ENCODE results near the gene PRPF40B. TPM values are rescaled to one million over a fixed set of nuclear protein-coding genes. Genes with fewer than 3 reads are reported as not detected.

PRPF40B gene
- total and polyA plus RNA-seq, 2 donors = 12.2 to 24.8 TPM

DNA sequence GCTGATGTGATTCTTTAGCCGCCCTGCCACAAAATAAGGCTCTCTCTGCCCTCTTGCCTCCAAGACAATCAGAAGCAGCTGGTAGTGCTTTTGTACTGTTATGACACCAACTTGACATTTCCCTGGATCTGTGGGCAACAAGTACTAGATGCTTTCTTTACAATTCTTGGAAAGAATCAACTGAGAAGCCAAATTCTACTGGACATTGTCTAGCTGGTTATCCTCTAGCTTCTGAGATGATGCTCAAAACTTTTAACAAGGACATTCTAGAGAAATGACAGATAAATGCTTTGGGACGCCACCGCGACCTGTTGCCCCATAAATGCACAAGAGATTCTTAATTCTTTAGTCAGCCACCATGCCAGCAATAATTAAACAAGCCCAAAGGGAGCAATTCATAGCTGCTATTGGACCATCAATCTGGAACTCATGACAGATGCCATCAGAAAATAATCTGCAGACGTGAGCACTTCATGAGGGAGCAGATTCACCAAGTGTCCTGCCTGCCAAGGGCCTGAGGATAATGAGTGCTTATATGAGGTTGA is 61.0 kb downstream of the PRPF40B start:
- Histone ChIP-seq H3K36me3 (ENCODE audit: insufficient read depth) (no peaks in the 10 kb centered on the region), H3K4me3 (ENCODE audit: low read depth, low read length) (no peak overlapping the region), H3K4me1 (ENCODE audit: insufficient read depth) (no peaks in the 10 kb centered on the region), H3K27ac (ENCODE audit: low read depth) (no peak overlapping the region)
- WGBS = 88% methylated on average over 5 of the region's 5 CpGs
- DNase-seq (ENCODE audit: extremely low spot score) = no peak

DNA sequence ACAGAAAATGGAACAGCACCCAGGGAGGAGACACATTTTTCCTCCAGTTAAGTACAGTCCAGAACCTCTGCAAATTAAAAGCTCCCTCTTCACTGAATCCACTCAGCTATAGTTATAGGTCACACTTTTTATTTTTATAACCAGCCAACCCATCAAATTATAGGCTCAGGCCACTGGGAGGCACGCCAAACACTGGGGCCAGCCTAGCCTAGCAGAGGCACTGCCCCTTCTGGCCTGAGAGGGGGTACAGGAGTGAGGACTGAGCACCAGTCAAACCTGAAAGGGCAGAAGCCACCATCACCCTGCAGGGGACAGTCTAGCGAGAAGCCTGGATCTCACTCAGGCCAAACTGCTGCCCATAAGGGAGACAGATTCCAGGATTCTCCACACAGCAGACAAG is 64.6 kb downstream of the PRPF40B start:
- Histone ChIP-seq H3K4me3 (ENCODE audit: low read depth, low read length) (no peak overlapping the region), H3K4me1 (ENCODE audit: insufficient read depth) (no peaks in the 10 kb centered on the region), H3K36me3 (ENCODE audit: insufficient read depth) (no peaks in the 10 kb centered on the region), H3K27ac (ENCODE audit: low read depth) (no peak overlapping the region)
- WGBS = 79% methylated on average over 2 of the region's 2 CpGs
- no peak for DNase-seq (ENCODE audit: extremely low spot score)

DNA sequence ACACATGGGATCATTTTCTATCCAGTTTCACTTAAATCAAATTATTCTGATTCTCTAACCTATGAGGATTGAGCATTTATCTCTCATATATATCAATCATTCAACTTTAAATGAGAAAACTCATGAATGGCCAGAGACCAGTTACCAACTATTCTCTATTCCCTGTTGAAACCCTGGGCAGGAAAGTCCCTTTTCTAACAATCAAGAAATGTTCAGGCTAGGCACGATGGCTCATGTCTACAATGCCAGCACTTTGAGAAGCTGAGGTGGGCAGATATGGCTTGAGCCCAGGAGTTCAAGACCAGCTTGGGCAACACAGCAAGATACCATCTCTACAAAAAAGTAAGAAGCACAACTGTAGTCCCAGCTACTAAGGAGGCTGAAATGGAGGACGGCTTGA is 65.9 kb downstream of the PRPF40B start:
- DNase-seq (ENCODE audit: extremely low spot score) = no peak
- 77% methylated on average over 2 of the region's 2 CpGs for WGBS

DNA sequence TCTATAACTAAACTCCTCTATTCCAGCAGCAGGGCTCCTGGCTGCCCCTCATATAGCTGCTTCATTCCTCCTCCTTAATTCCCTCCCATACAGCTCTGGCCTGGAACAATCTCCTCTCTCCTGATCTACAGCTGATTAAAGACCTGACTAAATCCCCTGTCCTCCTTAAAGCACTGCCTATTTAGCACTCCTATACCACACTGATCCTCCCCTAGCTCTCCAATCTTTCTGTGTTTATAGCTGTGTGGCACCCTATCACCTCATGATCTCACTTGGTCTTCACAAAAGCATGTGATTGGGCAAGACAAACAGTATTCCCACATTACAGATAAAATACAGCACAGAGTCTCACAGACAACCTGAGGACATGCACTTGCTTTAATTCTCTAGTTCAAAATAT is 66.4 kb downstream of the PRPF40B start:
- H3K4me3 ChIP-seq (ENCODE audit: low read depth, low read length) = no peak overlapping the region
- H3K4me1 ChIP-seq (ENCODE audit: insufficient read depth) = no peaks in the 10 kb centered on the region
- no peak overlapping the region for H3K27ac ChIP-seq (ENCODE audit: low read depth)
- H3K36me3 ChIP-seq (ENCODE audit: insufficient read depth) = no peaks in the 10 kb centered on the region
- no peak for DNase-seq (ENCODE audit: extremely low spot score)

More for the DNA sequence above, 65.9 kb downstream of the PRPF40B start:
- Histone ChIP-seq H3K27ac (ENCODE audit: low read depth) (no peak overlapping the region), H3K36me3 (ENCODE audit: insufficient read depth) (no peaks in the 10 kb centered on the region), H3K4me1 (ENCODE audit: insufficient read depth) (no peaks in the 10 kb centered on the region), H3K4me3 (ENCODE audit: low read depth, low read length) (no peak overlapping the region)

DNA sequence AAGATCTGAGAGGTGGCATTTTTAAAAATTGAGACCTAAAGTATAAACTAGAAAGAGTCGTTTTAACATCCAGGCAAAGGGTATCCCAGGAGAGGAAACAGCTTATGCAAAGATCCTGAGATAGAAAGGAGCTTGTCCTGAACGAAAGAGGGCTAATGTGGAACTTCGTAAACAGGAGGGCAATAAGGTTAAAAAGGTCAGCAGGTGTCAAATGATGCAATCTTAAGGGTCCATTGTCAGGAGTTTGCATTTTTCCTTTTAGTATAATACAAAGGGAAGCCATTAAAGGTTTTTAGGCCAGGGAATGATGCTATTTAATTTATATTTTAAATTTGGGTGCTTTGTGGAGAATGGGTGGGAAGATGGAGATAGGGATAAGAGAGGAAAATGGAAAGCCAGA is 69.5 kb downstream of the PRPF40B start:
- 77% methylated on average over 3 of the region's 3 CpGs for WGBS
- Histone ChIP-seq H3K4me3 (ENCODE audit: low read depth, low read length) (no peak overlapping the region), H3K36me3 (ENCODE audit: insufficient read depth) (no peaks in the 10 kb centered on the region), H3K27ac (ENCODE audit: low read depth) (no peak overlapping the region), H3K4me1 (ENCODE audit: insufficient read depth) (no peaks in the 10 kb centered on the region)
- no peak for DNase-seq (ENCODE audit: extremely low spot score)

DNA sequence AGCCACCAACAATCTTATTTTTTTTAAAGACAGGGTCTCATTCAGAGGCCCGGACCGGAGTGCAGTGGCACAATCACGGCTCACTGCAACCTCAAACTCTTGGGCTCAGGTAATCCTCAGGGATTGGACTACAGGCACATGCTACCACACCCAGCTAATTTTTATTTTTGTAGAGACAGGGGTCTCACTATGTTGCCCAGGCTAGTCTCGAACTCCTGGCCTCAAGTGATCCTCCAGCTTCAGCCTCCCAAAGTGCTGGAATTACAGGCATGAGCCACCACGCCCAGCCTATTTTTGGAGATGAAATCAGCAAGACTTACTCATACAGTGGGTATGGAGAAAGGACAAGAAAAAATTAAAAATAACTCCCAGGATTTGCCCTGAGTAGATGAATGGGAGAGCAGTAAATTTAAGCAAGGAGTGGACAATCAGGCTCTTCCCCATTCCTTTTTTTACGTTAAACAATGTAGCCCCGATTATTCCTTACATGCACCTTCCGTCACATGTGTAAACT is 70.6 kb downstream of the PRPF40B start:
- 92% methylated on average over 8 of the region's 8 CpGs for WGBS
- DNase-seq (ENCODE audit: extremely low spot score) = no peak
- no peak overlapping the region for H3K4me3 ChIP-seq (ENCODE audit: low read depth, low read length)
- no peak overlapping the region for H3K27ac ChIP-seq (ENCODE audit: low read depth)
- H3K36me3 ChIP-seq (ENCODE audit: insufficient read depth) = no peaks in the 10 kb centered on the region
- H3K4me1 ChIP-seq (ENCODE audit: insufficient read depth) = no peaks in the 10 kb centered on the region

Small RNA genes within 50 kb of the gene (small RNA-seq; reads per million reads assigned to genes)
- not detected for gene HIGD1AP9
- gene POLR2KP1 = not detected
- gene RNU6-834P = not detected

Other genes with a start within 250 kb of the PRPF40B start
- 0.58 TPM for gene KCNH3, start 84.5 kb upstream of the PRPF40B start, total RNA-seq
- 0.28 TPM for gene KCNH3, start 84.5 kb upstream of the PRPF40B start, polyA plus RNA-seq
- 23.0 TPM for gene MCRS1, start 55.4 kb upstream of the PRPF40B start, total RNA-seq
- gene MCRS1, start 55.4 kb upstream of the PRPF40B start, polyA plus RNA-seq = 48.3 TPM
- 0.16 TPM for gene FAM186B, start 17.9 kb upstream of the PRPF40B start, total RNA-seq
- gene FAM186B, start 17.9 kb upstream of the PRPF40B start, polyA plus RNA-seq = 0.25 TPM
- 28.9 TPM for gene FMNL3, start 83.8 kb downstream of the PRPF40B start, total RNA-seq
- 8.1 TPM for gene FMNL3, start 83.8 kb downstream of the PRPF40B start, polyA plus RNA-seq
- 395 TPM for gene TMBIM6, start 118.0 kb downstream of the PRPF40B start, total RNA-seq
- 305 TPM for gene TMBIM6, start 118.0 kb downstream of the PRPF40B start, polyA plus RNA-seq
- 13.3 TPM for gene NCKAP5L, start 204.9 kb downstream of the PRPF40B start, total RNA-seq
- 14.1 TPM for gene NCKAP5L, start 204.9 kb downstream of the PRPF40B start, polyA plus RNA-seq
- 5.8 TPM for gene BCDIN3D, start 219.5 kb downstream of the PRPF40B start, total RNA-seq
- 4.4 TPM for gene BCDIN3D, start 219.5 kb downstream of the PRPF40B start, polyA plus RNA-seq

All from urinary bladder (tissue), 4 donors.